K562 (cell line): ENCODE results near the gene KRTAP10-9. TPM values are rescaled to one million over a fixed set of nuclear protein-coding genes. Genes with fewer than 3 reads are reported as not detected.
A peak's percentile ranks its signal among the peaks of the same experiment; 100 is the strongest.

Experiments used
- ATAC-seq: fragments of 200-7000 bp; cut with Tn5 transposase; 3 replicates; pipeline ENCODE4 v1.9.1; 2020; ENCODE audit warnings: moderate library complexity
- BruUV-seq: library from RNA; stranded (reverse); fragments of 400-500 nt; replicated peaks from 2 replicates; lab custom pipeline; 2021; lab: Mats Ljungman, UMichigan
- CTCF ChIA-PET: fragments of 300-600 bp; formaldehyde crosslinking; extraction: SDS; loops from one replicate; lab custom pipeline; 2021; ENCODE audit warnings: low intra/inter-chr PET ratio; lab: Yijun Ruan, JAX
- POLR2A ChIA-PET: fragments of 300-600, 350-650 bp; sonication (Branson Sonifier 250); formaldehyde crosslinking; extraction: SDS; loops from one replicate; lab custom pipeline; 2021; ENCODE audit warnings: antibody characterized with exemption, inconsistent platforms; lab: Yijun Ruan, JAX
- DNase-seq, 4 experiments: peaks; one replicate each; pipeline versions ENCODE4 v3.0.0 to v3.0.0-alpha.2; 2011 to 2018; ENCODE audit warnings: low spot score in 3 of 4, mixed read lengths in 3 of 4; ENCODE audit errors: extremely low read depth in 1 of 4
- FAIRE-seq: peaks from 2 replicates; lab custom pipeline; 2011; peaks lifted over from hg19 to GRCh38; lab: Jason Lieb, UNC
- H2AFZ ChIP-seq: 2 replicates; pipeline ENCODE4 v1.6.0; 2011; ENCODE audit warnings: low read depth, low read length, control low read depth, inconsistent platforms
- H3K27ac ChIP-seq: fragments of 200-600 bp; 3 replicates; pipeline ENCODE4 v1.8.0; 2011; ENCODE audit warnings: low read depth, mild to moderate bottlenecking, control low read depth, inconsistent platforms, low read length, moderate library complexity, mixed read lengths; ENCODE audit errors: extremely low read depth
- H3K27me3 ChIP-seq, 2 experiments: fragments of 300-600 bp in 1 of 2; 2 replicates in 1 of 2; 3 replicates in 1 of 2; pipeline versions ENCODE4 v1.6.0 to v1.8.0; 2011; ENCODE audit warnings: inconsistent platforms in 2 of 2, low read length in 2 of 2, mild to moderate bottlenecking in 1 of 2, mixed read lengths in 1 of 2, moderate library complexity in 1 of 2; ENCODE audit not compliant: control insufficient read depth in 2 of 2, insufficient read depth in 2 of 2
- H3K36me3 ChIP-seq: fragments of 300-600 bp; 3 replicates; pipeline ENCODE4 v1.8.0; 2011; ENCODE audit warnings: mild to moderate bottlenecking, low read length, inconsistent platforms; ENCODE audit not compliant: control insufficient read depth, insufficient read depth
- H3K4me1 ChIP-seq, 2 experiments: fragments of 200-600 bp in 1 of 2; replicated peaks in 1 of 2; 2 replicates in 1 of 2; 3 replicates in 1 of 2; pipeline versions ENCODE4 v1.5.1 to v1.8.0; 2011; ENCODE audit warnings: inconsistent platforms in 2 of 2, low read length in 2 of 2, mild to moderate bottlenecking in 1 of 2, mixed read lengths in 1 of 2, moderate library complexity in 1 of 2; ENCODE audit not compliant: control insufficient read depth in 2 of 2, insufficient read depth in 2 of 2
- H3K4me2 ChIP-seq: 2 replicates; pipeline ENCODE4 v1.6.1; 2011; ENCODE audit warnings: low read length, control low read depth, inconsistent platforms, mixed read lengths; ENCODE audit not compliant: insufficient read depth
- H3K4me3 ChIP-seq: fragments of 200-600 bp; sonication (generic), shearing (Covaris generic); 2 replicates; pipeline ENCODE4 v1.5.1; 2016; ENCODE audit warnings: control low read depth, inconsistent platforms
- H3K79me2 ChIP-seq: fragments of 200-600 bp; 3 replicates; pipeline ENCODE4 v1.8.0; 2011; ENCODE audit warnings: low read length, inconsistent platforms; ENCODE audit not compliant: control insufficient read depth, insufficient read depth
- H3K9ac ChIP-seq, 2 experiments: 2 replicates each; pipeline versions ENCODE4 v1.6.0 to v1.6.1; 2011; ENCODE audit warnings: low read depth in 2 of 2, low read length in 2 of 2, control low read depth in 1 of 2, inconsistent platforms in 1 of 2, mild to moderate bottlenecking in 1 of 2, mixed read lengths in 1 of 2; ENCODE audit not compliant: insufficient read depth in 1 of 2
- H3K9me1 ChIP-seq: one replicate; pipeline ENCODE4 v1.6.0; 2011; ENCODE audit warnings: inconsistent platforms, mild to moderate bottlenecking, low read length, moderate library complexity; ENCODE audit not compliant: control insufficient read depth, insufficient read depth
- H3K9me3 ChIP-seq: replicated peaks from 2 replicates; pipeline ENCODE4 v1.5.1; 2011; ENCODE audit warnings: low read depth, low read length, inconsistent platforms; ENCODE audit not compliant: control insufficient read depth, insufficient read depth
- H4K20me1 ChIP-seq: replicated peaks from 2 replicates; pipeline ENCODE4 v1.6.1; 2011; ENCODE audit warnings: low read length, inconsistent platforms, mixed read lengths; ENCODE audit not compliant: control insufficient read depth, insufficient read depth
- BHLHE40 ChIP-seq: IDR thresholded peaks from 2 replicates; pipeline ENCODE4 v1.6.1; 2011; ENCODE audit warnings: low read length, improper control_type of control experiment
- MAFK ChIP-seq: IDR thresholded peaks from 2 replicates; pipeline ENCODE4 v1.6.1; 2011; ENCODE audit warnings: low read length, improper control_type of control experiment
- ZNF282 ChIP-seq: sonication (generic); formaldehyde crosslinking; IDR thresholded peaks from 2 replicates; pipeline ENCODE4 v1.8.1; 2023; ENCODE audit warnings: missing genetic modification reagents
- ZNF507 ChIP-seq: conservative IDR thresholded peaks from 2 replicates; pipeline ENCODE4 v1.6.1; 2017; ENCODE audit warnings: missing genetic modification characterization, missing compliant biosample characterization
- WGBS: fragments of 100-300 bp; shearing (Covaris generic); methylation state at CpG from one replicate; pipeline ENCODE4 v1.1.6; 2016; ENCODE audit warnings: low coverage, mixed read lengths; ENCODE audit not compliant: insufficient coverage; ENCODE audit errors: missing lambda C conversion rate; 5-methylcytosine and 5-hydroxymethylcytosine counted together
- in situ Hi-C: fragments of 300-500 bp; cut with MboI; formaldehyde crosslinking; loops from 4 replicates; pipeline ENCODE4 v1.15.0; 2018; ENCODE audit warnings: inconsistent platforms, mixed read lengths
- intact Hi-C: fragments of 100-400 bp; cut with micrococcal nuclease; formaldehyde crosslinking; loops from 2 replicates; pipeline ENCODE4 v1.14.2; 2022
- polyA plus RNA-seq, 8 experiments: library from polyadenylated mRNA; depleted of rRNA in 4 of 8; stranded (reverse) in 5 of 8; unstranded in 3 of 8; fragments of >200 nt; fragmentation: Nextera tagmentation in 2 of 8; fragmentation: Illumina TruSeq in 1 of 8; extraction: Ambion mirVana in 2 of 8; extraction: Trizol in 1 of 8; gene quantifications; 2 replicates each; pipeline versions ENCODE4 v1.2.1 to v1.2.3, GENCODE V29; 2011 to 2014; ENCODE audit warnings: inconsistent platforms in 1 of 8, missing spikeins in 1 of 8
- total RNA-seq, 7 experiments: library from RNA; depleted of rRNA in 6 of 7; stranded (reverse); fragments of >200 nt in 6 of 7; fragmentation: Illumina TruSeq in 2 of 7; extraction: Trizol in 2 of 7; gene quantifications; 2 replicates each; pipeline versions ENCODE4 v1.2.1 to v1.2.3, GENCODE V29; 2011 to 2021; ENCODE audit warnings: low replicate concordance in 1 of 7
- TF ChIP-seq, protein P1 (sequence below), 2 experiments: fragments of 450-650 bp; formaldehyde crosslinking in 1 of 2; IDR thresholded peaks; 2 replicates each; pipeline versions ENCODE4 v1.4.0 to v1.6.1; 2014 to 2020; ENCODE audit warnings: mild to moderate bottlenecking in 2 of 2, borderline replicate concordance in 1 of 2, low read depth in 1 of 2

The KRTAP10-9 gene
- total and polyA plus RNA-seq, 9 of the 15 experiments (the other 6 are each of a cell fraction or from before 2014, with no cell fraction given): not detected

DNA sequence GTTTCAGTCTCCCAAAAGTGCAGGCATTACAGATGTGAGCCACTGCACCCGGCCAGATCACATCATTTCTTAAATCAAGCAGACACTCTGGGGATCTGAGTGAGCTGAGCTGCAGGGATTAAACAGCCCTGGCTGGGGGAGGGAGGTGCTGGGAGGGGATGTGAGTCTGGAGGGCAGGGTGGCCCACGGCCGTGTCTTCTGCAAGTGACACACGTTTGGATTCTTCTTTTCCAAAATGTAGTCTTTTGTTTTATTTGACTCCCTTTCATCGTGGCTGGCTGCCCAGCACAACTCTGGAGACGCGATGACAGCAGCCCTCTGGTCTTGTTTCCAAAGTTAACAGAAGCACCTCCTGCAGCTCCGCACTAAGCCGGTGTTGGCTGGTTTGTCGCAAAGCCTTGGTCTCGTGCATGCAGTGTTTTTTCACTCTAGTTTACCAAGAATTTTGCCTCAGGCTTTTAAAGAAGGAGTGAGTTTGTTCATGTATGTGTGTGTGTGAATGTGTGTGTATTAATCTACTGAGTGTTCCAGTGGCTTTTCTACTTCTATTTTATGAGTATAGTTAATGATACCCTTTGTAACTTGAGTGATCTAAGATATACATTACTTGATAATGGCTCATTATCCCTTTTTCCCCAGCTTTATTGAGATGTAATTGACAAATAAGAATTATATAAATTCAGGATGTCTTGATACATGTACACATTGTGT is 43.6 kb upstream of the KRTAP10-9 start:
- no peak overlapping the region for H2AFZ ChIP-seq
- H3K4me3 ChIP-seq: no peak overlapping the region
- in situ Hi-C loops: no loop called here
- peaks cover 0 to 6% of the 10 kb centered on the region in 2 experiments; a peak in 1 of 5 replicates for H3K27me3 ChIP-seq
- no peak overlapping the region for H3K9ac ChIP-seq
- H3K4me2 ChIP-seq: no peak overlapping the region
- no peaks in the 10 kb centered on the region; a peak in 2 of 5 replicates for H3K4me1 ChIP-seq
- no TSS peak for BruUV-seq
- H3K27ac ChIP-seq: no peak overlapping the region
- TF ChIP-seq ZNF507 (tag) (no peak), MAFK (no peak), ZNF282 (CRISPR knock-in tag) (no peak), BHLHE40 (peak; percentile 31; the same call in 1 of the 2 replicates)
- TF ChIP-seq, protein P1, sequence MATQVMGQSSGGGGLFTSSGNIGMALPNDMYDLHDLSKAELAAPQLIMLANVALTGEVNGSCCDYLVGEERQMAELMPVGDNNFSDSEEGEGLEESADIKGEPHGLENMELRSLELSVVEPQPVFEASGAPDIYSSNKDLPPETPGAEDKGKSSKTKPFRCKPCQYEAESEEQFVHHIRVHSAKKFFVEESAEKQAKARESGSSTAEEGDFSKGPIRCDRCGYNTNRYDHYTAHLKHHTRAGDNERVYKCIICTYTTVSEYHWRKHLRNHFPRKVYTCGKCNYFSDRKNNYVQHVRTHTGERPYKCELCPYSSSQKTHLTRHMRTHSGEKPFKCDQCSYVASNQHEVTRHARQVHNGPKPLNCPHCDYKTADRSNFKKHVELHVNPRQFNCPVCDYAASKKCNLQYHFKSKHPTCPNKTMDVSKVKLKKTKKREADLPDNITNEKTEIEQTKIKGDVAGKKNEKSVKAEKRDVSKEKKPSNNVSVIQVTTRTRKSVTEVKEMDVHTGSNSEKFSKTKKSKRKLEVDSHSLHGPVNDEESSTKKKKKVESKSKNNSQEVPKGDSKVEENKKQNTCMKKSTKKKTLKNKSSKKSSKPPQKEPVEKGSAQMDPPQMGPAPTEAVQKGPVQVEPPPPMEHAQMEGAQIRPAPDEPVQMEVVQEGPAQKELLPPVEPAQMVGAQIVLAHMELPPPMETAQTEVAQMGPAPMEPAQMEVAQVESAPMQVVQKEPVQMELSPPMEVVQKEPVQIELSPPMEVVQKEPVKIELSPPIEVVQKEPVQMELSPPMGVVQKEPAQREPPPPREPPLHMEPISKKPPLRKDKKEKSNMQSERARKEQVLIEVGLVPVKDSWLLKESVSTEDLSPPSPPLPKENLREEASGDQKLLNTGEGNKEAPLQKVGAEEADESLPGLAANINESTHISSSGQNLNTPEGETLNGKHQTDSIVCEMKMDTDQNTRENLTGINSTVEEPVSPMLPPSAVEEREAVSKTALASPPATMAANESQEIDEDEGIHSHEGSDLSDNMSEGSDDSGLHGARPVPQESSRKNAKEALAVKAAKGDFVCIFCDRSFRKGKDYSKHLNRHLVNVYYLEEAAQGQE (IDR thresholded peaks at IDR 0.05; ENCODE audit: borderline replicate concordance): peak; percentile 61
- TF ChIP-seq, protein P1 (CRISPR knock-in tag; IDR thresholded peaks at IDR 0.05; ENCODE audit: low read depth): no peak
- TF ChIP-seq, all 486 proteins: peak for 2
- H3K9me1 ChIP-seq: no peaks in the 10 kb centered on the region
- DNase-seq (no peak), ATAC-seq (no peak), FAIRE-seq (peak; percentile 29)
- intact Hi-C loops: no loop called here
- 17% methylated on average over 11 of the region's 11 CpGs for WGBS
- H4K20me1 ChIP-seq: no peaks in the 10 kb centered on the region
- CTCF ChIA-PET: no interaction called here
- POLR2A ChIA-PET: interaction anchor here (0.8 to 1.6 kb wide), 2 partner anchors 13 to 95 kb away, joined by 3 to 4 read pairs; no protein-coding TSS in a partner anchor
- H3K36me3 ChIP-seq: no peaks in the 10 kb centered on the region
- peaks cover 3% of the 10 kb centered on the region; the same call in 1 of the 2 replicates for H3K9me3 ChIP-seq
- no peaks in the 10 kb centered on the region for H3K79me2 ChIP-seq
